GM21381 (cell line): ENCODE measurements around the gene ERI3.

ENCODE experiments used
- ATAC-seq: cut with Tn5 transposase; IDR thresholded peaks from one replicate; pipeline ENCODE4 v1.9.1; 2021; ENCODE audit warnings: mild to moderate bottlenecking, moderate library complexity; ENCODE audit not compliant: unreplicated experiment

ERI3 gene

GRCh38 chr1:44289530-44289929, 65.5 kb downstream of the ERI3 start:
- no peak for ATAC-seq

DNA sequence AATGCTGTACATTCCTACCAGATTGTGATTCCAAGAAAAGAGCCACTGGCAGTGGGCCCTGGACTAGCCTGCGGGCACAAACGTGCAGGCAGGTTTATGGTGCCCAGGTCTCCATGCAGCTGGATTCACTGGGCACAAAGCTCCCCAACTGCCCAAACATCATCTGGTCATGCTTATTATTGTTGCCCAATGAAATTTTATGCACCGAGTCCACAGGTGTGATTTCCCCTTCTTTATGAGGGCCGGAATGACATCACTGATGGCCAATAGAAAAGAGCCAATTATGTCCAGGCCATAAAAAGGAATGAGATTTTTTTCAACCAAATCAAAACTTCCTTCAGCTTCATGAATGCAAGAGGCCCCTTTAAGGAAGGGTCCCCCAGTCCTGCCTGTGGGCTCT, 66.2 kb downstream of the ERI3 start:
- ATAC-seq: no peak

DNA sequence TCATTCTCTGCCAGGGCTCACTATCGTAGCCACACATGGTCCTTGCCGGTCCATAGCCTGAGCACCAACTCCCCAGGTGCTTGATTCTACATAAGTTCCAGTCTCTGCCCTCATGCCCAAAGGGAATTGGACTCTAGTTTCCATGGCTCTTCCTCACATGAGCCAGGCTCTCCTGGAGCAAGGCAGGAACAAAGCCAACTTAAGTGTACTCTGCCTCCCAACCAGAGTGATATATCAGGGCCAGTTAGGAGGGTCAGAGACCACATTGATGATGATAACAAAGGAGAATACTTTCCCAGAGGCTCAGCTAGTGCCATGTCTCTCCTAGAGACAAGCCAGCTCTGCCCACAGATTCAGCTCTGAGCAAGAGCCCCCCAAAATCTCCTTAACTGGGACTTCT, 70.9 kb downstream of the ERI3 start:
- ATAC-seq: no peak

DNA sequence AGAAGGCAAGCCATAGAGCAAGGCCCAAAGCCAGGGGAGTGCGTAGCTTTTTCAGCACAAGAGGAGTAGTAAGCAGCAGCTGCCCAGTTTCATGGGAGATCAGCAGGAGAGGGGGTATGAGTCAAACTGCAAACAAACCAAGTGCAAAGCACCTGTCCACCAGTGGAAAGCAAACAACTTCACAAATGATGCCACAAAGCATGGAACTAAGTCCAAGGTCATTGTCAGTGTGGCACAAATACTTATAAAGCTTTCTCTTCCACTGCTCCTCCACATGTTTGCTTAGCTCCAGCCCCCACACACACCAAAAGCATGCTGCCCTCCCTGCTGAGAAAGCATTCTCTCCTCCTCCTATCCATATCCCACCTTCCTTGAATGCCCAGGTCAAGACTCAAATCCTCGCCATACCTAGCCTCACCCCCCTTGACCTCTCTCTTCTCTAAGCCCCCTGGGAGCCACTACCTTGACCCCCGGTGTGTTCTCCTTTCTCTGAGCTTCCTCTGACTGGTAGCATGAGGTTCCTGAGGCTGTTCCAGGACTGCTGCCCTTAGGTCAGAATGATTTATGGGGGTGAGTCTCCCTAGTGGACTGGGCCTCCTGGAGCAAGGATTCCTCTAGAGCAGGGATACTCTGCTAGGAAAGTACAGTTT, 71.4 kb downstream of the ERI3 start:
- no peak for ATAC-seq

DNA sequence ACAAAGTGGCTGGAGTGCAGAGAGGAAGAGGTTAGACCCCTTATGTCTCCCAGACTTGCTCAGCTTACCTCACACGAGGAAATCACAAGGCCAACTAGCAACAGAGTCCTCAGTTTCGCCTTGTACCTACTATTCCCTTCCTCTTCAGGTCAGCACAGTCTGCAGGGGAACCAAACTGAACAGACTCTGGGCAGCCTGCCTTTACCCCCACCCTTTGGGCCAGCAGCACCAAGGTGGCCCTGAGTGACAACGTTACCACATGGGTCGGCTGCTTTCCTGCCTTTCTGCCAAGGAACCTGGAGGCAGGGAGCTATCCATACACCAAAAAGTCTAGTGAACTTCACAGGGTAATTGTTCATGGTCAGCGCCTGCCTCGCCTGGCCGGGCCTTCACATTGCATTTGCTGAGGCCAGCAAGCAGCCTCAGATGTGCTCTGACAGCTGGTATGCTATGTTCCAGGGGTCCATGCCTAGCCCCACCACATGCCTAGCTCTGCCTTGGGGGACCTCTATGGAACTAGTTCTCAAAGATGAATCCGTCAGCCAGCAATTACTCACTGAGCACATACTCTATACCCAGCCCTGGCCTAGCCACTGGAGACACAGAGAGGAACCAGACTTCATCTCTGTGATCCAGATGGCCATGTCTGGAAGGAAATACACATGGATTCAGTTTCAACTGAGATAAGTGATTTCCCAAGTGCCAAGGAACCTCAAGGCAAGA, 72.2 kb downstream of the ERI3 start:
- no peak for ATAC-seq

DNA sequence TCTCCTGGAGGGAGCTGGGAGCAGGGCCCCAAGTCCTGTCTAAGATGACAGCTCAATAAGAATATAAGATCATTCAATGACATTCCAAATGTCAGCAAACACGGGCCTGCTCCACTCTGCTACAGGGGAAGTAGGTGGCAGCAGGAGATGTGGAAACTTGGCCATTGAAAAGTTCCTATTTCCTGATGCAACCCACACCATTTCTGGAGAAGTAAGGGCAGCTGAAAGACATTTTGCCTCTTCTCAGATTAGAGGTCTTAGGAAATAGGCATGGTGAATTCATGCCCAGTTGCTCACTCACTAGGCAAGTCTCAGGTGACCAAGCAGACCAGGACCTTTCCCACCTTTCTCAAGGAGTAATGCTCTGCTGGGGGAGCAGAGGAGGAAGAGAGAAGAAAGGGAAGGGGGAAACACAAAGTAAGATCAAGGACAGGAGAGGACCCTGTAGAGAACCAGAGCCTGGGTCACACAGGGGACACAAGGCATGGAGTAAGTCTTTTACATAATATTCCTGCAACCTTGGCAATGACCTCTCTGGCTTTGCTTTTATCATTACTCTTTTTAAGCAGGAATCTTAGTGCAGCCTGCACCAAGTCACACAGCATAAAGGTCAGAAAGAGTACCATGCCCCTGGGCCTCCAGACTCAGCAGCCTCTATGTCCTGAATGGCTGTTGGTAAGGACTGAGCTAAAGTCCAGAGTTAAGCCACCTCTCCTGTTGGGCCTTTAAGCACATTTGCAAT, 72.9 kb downstream of the ERI3 start:
- no peak for ATAC-seq

GRCh38 chr1:44276901-44277300, 78.2 kb downstream of the ERI3 start:
- ATAC-seq: no peak

- no peak for ATAC-seq
Observed at GRCh38 chr1:44275991-44276405, 79.1 kb downstream of the ERI3 start.

- no peak for ATAC-seq
Observed at GRCh38 chr1:44275296-44275962, 79.6 kb downstream of the ERI3 start.

DNA sequence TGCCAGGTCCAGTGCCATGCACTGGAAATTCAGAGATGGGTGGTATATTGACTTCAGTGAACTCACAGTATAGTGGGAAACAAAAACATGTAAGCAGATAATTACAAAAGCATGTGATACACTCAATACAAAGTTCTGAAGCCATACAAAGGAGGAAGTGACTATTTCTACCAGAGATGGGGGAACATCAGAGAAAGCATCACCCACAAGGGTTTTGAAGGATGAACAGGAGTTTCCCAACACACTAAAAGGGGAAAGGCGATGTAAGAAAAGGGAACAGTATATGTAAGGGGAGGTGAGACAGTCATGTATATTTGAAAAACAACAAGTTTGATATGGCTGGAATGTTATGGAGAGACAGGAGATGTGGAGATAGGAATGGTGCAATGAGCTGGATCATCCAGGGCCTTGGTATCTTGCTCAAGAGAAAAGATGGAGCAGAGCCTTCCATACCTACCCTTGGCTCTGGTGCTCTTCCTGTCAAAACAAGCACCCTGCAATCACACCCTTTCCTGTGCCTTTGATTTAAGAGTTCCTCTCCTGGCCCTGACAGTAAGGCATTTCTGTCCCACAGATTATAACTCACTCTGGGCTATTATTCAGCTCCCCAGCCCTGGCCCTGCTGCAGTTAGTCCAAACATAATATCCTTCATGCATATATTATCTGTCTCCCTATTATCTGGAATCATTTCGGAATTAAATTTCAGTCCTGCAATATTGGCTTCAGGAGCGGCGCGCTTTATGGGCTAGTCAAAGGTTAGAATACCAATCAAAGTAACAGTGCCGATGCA, 81.3 kb downstream of the ERI3 start:
- no peak for ATAC-seq

GRCh38 chr1:44272992-44273391, 82.1 kb downstream of the ERI3 start:
- no peak for ATAC-seq

GRCh38 chr1:44271646-44272045, 83.4 kb downstream of the ERI3 start:
- no peak for ATAC-seq

- ATAC-seq: no peak
Observed at GRCh38 chr1:44270686-44271628, 84.1 kb downstream of the ERI3 start.

DNA sequence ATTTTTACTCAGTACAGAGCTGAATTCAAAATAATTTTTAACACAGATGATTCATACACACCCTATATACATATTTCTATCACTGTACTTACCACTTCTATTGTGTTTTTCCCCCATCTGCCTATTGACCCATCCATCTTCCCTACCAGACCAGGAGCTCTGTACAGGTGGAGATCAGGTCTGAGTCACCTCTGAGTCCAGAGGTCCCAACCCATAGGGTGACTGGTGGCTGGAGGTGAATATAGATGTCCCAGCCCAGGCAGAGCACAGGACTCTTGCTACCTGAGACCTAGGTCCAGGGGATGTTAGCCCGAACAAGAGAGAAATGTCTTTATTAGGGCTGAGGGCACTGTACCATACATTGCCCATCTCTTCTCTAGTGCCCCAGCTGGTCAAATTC, 87.0 kb downstream of the ERI3 start:
- ATAC-seq: no peak

- ATAC-seq: no peak
Observed at GRCh38 chr1:44267438-44267837, 87.6 kb downstream of the ERI3 start.

DNA sequence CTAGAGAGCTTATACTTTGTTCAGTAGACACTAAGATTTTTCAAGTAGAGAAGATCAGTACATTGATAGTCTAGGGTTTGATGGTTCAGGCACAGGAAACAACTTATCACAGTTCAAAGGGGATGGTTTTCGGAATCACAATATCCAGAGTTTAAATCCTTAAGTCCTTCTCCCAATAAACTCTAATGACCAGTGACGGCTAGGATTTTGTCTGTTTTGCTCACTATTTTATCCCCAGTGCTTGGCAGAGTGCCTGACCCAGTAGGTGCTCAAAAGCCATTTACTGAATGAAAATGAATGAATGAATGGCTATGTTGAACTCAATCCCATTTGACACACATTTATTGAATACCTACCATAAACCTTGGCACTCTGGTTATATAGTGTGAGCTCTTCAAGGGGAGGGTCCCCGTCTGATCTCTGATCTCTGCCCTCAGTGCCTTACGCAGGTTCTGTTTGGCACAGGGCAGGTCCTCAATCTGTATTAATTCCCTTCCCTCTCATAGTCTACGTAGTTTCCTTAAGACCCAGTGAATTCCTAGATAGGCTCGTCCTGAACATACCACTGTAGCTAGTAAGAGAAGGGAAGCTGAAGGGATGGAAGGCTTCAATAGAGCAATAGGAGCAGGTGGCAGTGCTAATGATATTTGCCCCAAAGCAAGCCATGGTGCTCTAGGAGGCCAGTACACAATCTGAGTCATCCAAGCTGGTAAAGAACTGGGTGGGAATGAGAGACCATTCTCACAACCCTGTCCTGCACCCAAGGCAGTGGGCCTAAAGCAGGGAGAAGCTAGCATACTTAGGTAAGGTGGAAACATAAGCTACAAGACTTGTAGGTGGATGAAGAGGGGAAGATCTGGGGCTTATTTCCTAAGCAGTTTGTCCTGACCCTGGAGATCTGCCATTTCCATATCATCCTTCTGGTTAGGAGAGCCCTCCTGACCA, 88.4 kb downstream of the ERI3 start:
- ATAC-seq: no peak

DNA sequence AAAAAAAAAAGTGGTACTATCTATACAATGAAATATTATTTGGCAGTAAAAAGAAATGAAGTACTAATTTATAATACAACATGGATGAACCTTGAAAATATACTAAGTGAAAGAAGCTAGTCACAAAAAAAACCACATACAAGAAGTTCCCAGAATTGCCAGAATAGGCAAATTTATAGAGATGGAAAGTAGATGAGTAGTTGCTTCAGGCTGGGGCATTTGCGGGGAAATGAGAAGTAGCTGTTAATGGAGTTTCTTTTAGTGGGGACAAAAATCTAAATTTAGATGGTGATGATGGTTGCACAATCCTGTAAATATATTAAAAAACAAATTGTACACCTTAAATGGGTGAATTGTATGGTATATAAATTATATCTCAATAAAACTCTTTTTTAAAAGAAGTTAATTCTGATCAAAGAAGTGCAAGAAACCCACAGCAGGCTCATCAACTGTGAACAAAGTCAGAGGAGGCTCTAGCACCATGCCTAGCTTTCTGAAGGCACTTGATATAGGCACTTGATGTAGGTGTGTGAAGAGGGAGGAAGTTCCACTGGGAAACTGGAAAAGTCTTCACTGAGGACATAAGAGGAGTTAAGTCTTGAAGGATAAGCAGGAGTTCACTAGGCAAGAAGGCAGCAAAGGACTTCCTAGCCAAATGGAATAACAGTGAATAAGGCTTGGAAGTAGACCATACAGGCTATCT, 89.2 kb downstream of the ERI3 start:
- no peak for ATAC-seq

DNA sequence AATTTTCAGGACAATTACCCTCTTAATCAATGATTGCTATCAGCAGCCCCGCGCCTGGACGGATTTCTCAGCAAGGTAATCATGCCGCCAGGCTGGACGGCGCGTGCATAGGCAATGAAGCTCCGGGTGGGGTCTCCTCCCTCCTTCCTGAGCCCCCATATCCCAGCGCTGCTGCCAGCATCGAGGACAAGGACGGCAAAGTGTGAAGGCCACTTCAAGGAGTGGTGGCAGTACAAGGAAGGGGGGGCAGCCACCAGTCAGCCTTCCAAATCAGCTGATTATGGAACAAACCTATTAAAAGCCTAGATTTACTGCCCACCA, 90.6 kb downstream of the ERI3 start:
- ATAC-seq: no peak
